Gastrocnemius medialis (tissue), 4 donors: ENCODE results near the gene GCSH. TPM values are rescaled to one million over a fixed set of nuclear protein-coding genes. Genes with fewer than 3 reads are reported as not detected.

Experiments used
- ATAC-seq, 2 donors: fragments of 150-250 bp; one replicate each; pipeline ENCODE4 v1.9.1; 2016
- DNase-seq, 2 donors: peaks; one replicate each; pipeline ENCODE4 v3.0.0-alpha.2; 2019
- H3K27ac ChIP-seq, 4 donors: fragments of 200-600 bp; sonication (generic); 1 replicate in 1 of 4; 2 replicates in 3 of 4; pipeline ENCODE4 v1.5.1; 2016 to 2018; ENCODE audit warnings: mild to moderate bottlenecking in 2 of 4, moderate library complexity in 1 of 4
- H3K27me3 ChIP-seq, 3 donors: fragments of 200-600 bp; sonication (generic) in 2 of 3; 1 replicate in 1 of 3; 2 replicates in 2 of 3; pipeline versions ENCODE4 v1.5.1 to v1.6.0; 2016 to 2019; ENCODE audit warnings: mild to moderate bottlenecking in 1 of 3, moderate library complexity in 1 of 3
- H3K36me3 ChIP-seq, 2 donors: fragments of 200-600 bp; sonication (generic) in 1 of 2; one replicate each; pipeline ENCODE4 v1.5.1; 2017 to 2018
- H3K4me1 ChIP-seq, 2 donors: fragments of 200-600 bp; sonication (generic) in 1 of 2; one replicate each; pipeline ENCODE4 v1.5.1; 2016 to 2017; ENCODE audit warnings: mild to moderate bottlenecking in 2 of 2
- H3K4me3 ChIP-seq, 4 donors: fragments of 200-600 bp; sonication (generic) in 3 of 4; 1 replicate in 1 of 4; 2 replicates in 3 of 4; pipeline ENCODE4 v1.5.1; 2016 to 2019; ENCODE audit warnings: mild to moderate bottlenecking in 2 of 4
- H3K9me3 ChIP-seq, 3 donors: fragments of 200-600 bp; sonication (generic) in 2 of 3; 1 replicate in 1 of 3; 2 replicates in 2 of 3; pipeline ENCODE4 v1.5.1; 2016 to 2019
- POLR2A ChIP-seq, 2 donors: fragments of 450-650 bp; IDR thresholded peaks; one replicate each; pipeline ENCODE4 v1.6.1; 2017; ENCODE audit warnings: antibody characterized with exemption in 2 of 2, mild to moderate bottlenecking in 2 of 2, moderate library complexity in 2 of 2
- in situ Hi-C, 4 donors: fragments of 200-750 bp; cut with MboI; loops; one replicate each; pipeline versions ENCODE4 v1.15.0 to v1.8.0; 2017; ENCODE audit warnings: low sequenced_read_pairs in 4 of 4
- intact Hi-C: fragments of 100-400 bp; cut with DNase I; formaldehyde crosslinking; loops from one replicate; pipeline ENCODE4 v1.15.1; 2023; ENCODE audit warnings: low total_unique reads
- total RNA-seq, 4 donors: library from RNA; depleted of rRNA; stranded (reverse); fragments of >200 nt; gene quantifications; one replicate each; pipeline versions ENCODE4 v1.1.0 to v1.2.3, GENCODE V29; 2016
- TF ChIP-seq, protein P1 (sequence below), 5 experiments: fragments of 450-650 bp in 3 of 5; fragments of 200-600 bp in 2 of 5; sonication (generic) in 2 of 5; IDR thresholded peaks in 4 of 5; conservative IDR thresholded peaks in 1 of 5; 1 replicate in 4 of 5; 2 replicates in 1 of 5; pipeline ENCODE4 v1.5.1; 2016 to 2019; ENCODE audit warnings: antibody characterized with exemption in 5 of 5, mild to moderate bottlenecking in 3 of 5, moderate library complexity in 3 of 5

GCSH gene
- total RNA-seq, 4 donors from 2014 or later = 18.5 to 40.4 (median 30.9) TPM

DNA sequence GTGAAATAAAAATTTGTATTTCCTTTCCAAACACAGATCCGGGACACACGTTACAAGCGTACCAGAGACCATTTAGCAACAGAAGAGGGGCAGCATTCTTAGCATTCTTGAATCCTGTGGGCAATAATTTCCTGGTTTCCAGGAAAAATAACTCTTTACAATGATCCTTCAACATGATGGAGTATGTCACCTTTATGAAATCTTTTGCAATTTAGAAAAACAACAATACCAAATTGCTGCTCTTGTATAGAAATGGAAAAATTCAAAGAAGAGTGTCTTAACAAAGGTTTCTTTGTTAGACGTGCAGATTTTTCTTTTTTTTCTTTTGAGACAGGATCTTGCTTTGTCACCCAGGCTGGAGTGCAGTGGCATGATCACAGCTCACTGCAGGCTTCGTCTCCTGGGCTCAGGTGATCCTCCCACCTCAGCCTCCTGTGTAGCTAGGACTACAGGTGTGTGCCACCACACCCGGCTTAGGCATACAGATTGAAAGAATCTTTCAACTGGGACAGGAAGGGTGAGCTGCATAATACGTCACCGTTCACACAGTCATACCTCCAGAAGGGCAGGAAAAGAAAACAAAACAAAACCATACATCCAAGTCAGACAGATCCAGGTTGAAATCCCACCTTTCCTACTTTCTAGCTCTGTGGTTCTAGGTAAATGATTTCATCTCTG is 10.8 kb upstream of the GCSH start:
- ATAC-seq (no peak), DNase-seq (no peak)
- Histone ChIP-seq H3K27me3 (no peaks in the 10 kb centered on the region), H3K4me3 (no peak overlapping the region), H3K4me1 (no peaks in the 10 kb centered on the region), H3K36me3 (no peaks in the 10 kb centered on the region), H3K27ac (no peak overlapping the region), H3K9me3 (no peaks in the 10 kb centered on the region)
- TF ChIP-seq, protein P1, sequence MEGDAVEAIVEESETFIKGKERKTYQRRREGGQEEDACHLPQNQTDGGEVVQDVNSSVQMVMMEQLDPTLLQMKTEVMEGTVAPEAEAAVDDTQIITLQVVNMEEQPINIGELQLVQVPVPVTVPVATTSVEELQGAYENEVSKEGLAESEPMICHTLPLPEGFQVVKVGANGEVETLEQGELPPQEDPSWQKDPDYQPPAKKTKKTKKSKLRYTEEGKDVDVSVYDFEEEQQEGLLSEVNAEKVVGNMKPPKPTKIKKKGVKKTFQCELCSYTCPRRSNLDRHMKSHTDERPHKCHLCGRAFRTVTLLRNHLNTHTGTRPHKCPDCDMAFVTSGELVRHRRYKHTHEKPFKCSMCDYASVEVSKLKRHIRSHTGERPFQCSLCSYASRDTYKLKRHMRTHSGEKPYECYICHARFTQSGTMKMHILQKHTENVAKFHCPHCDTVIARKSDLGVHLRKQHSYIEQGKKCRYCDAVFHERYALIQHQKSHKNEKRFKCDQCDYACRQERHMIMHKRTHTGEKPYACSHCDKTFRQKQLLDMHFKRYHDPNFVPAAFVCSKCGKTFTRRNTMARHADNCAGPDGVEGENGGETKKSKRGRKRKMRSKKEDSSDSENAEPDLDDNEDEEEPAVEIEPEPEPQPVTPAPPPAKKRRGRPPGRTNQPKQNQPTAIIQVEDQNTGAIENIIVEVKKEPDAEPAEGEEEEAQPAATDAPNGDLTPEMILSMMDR (IDR thresholded peaks at IDR 0.05 in 4 of 5, conservative IDR thresholded peaks at IDR 0.05 in 1 of 5) = no peak
- no peak for TF ChIP-seq POLR2A (IDR thresholded peaks at IDR 0.05)
- intact Hi-C loops = no loop called here
- in situ Hi-C loops = no loop called here

DNA sequence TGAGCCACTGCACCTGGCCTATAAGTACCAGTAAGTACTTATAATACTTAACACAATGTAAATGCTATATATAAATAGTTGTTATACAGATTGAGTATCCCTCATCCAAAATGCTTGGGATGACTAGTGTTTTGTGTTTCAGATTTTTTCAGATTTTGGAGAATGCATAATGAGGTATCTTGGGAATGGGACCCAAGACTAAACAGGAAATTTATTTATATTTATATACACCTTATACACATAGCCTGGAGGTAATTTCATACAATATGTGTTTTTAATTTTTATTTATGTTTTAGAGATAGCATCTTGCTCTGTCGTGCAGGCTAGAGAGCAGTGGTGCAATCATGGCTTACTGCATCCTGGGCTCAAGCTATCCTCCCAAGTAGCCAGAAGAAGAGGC is 9.8 kb upstream of the GCSH start:
- TF ChIP-seq, protein P1 (IDR thresholded peaks at IDR 0.05 in 4 of 5, conservative IDR thresholded peaks at IDR 0.05 in 1 of 5) = no peak
- no peak for TF ChIP-seq POLR2A (IDR thresholded peaks at IDR 0.05)
- no peaks in the 10 kb centered on the region for H3K36me3 ChIP-seq
- no peak overlapping the region for H3K27ac ChIP-seq
- in situ Hi-C loops = no loop called here
- intact Hi-C loops = no loop called here
- no peak for DNase-seq
- no peaks in the 10 kb centered on the region for H3K4me1 ChIP-seq
- no peak overlapping the region for H3K4me3 ChIP-seq
- no peaks in the 10 kb centered on the region for H3K27me3 ChIP-seq
- ATAC-seq = no peak
- no peaks in the 10 kb centered on the region for H3K9me3 ChIP-seq

DNA sequence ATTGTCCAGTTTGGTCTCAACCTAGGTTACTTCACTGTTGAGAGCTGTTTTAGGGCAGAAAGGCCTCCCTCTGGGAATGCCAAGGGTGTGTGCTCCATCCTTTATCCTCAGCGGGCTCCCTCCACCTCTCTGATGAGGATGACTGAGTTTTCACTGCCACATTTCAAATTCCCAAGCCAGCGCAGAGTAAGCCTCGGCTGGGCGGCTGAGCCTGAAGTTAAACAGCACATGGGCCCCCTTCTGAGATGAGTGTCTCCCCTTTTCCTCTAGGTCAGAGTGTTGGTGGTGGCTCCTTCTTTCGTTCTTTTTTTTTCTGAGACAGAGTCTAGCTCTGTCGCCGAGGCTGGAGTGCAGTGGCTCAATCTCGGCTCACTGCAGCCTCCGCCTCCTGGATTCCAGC is 5.5 kb upstream of the GCSH start:
- no peaks in the 10 kb centered on the region for H3K9me3 ChIP-seq
- no peaks in the 10 kb centered on the region for H3K27me3 ChIP-seq
- intact Hi-C loops = no loop called here
- H3K4me1 ChIP-seq = peaks cover 0 to 5% of the 10 kb centered on the region in 2 donors
- in situ Hi-C loops = no loop called here
- TF ChIP-seq, protein P1 (IDR thresholded peaks at IDR 0.05 in 4 of 5, conservative IDR thresholded peaks at IDR 0.05 in 1 of 5) = no peak
- TF ChIP-seq POLR2A (IDR thresholded peaks at IDR 0.05) = no peak
- DNase-seq = no peak
- no peaks in the 10 kb centered on the region for H3K36me3 ChIP-seq
- H3K4me3 ChIP-seq = no peak overlapping the region
- H3K27ac ChIP-seq = no peak overlapping the region
- no peak for ATAC-seq

DNA sequence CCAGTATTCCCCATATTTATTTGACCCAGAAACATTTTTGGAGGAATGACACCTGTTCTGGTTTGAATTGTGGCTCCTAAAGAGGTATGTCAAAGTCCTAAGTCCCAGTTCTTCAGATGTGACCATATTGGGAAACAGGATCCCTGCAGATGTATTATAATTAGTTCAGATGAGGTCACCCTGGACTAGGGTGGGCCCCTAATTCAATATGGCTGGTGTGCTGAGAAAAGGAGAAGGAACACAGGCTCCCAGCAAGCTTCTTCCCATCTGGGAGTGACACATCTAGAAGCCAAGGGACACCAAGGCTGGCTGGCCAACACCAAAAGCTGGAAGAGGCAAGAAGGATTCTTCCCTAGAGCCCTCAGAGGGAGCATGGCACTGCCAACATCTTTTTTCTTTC is 3.8 kb upstream of the GCSH start:
- no peak for DNase-seq
- ATAC-seq = no peak
- intact Hi-C loops (no loop called here), in situ Hi-C loops (loop anchor here in 1 of 4 donors (25.0 kb wide), 1 partner anchor 212 kb away; the partner anchor contains the start of gene GAN)
- TF ChIP-seq POLR2A (IDR thresholded peaks at IDR 0.05) = no peak
- TF ChIP-seq, protein P1 (IDR thresholded peaks at IDR 0.05 in 4 of 5, conservative IDR thresholded peaks at IDR 0.05 in 1 of 5) = no peak
- Histone ChIP-seq H3K27ac (no peak overlapping the region), H3K9me3 (no peaks in the 10 kb centered on the region), H3K36me3 (no peaks in the 10 kb centered on the region), H3K4me3 (no peak overlapping the region), H3K27me3 (no peaks in the 10 kb centered on the region), H3K4me1 (peaks cover 2 to 7% of the 10 kb centered on the region in 2 donors)
